HAP-1 (cell line): ENCODE measurements around the gene RBM20.

Experiments used
- DNase-seq, 2 experiments: peaks; one replicate each; pipeline ENCODE4 v3.0.0-alpha.2; 2016 to 2020; ENCODE audit warnings: low spot score in 2 of 2
- H3K27me3 ChIP-seq: fragments of 250-450 bp; sonication (Bioruptor Pico); 2 replicates; pipeline ENCODE4 v1.5.1; 2020; ENCODE audit warnings: low read depth, mild to moderate bottlenecking, moderate library complexity
- H3K36me3 ChIP-seq: fragments of 250-450 bp; sonication (Bioruptor Pico); replicated peaks from 2 replicates; pipeline ENCODE4 v1.5.1; 2020; ENCODE audit warnings: mild to moderate bottlenecking
- H3K4me1 ChIP-seq: fragments of 250-450 bp; sonication (Bioruptor Pico); 2 replicates; pipeline ENCODE4 v1.5.1; 2020; ENCODE audit warnings: mild to moderate bottlenecking
- H3K4me3 ChIP-seq: fragments of 250-450 bp; sonication (Bioruptor Pico); 2 replicates; pipeline ENCODE4 v1.5.1; 2020; ENCODE audit warnings: mild to moderate bottlenecking, moderate library complexity
- H3K9me3 ChIP-seq: fragments of 250-450 bp; sonication (Bioruptor Pico); 2 replicates; pipeline ENCODE4 v1.5.1; 2020; ENCODE audit warnings: mild to moderate bottlenecking, moderate library complexity
- in situ Hi-C: fragments of 300-500 bp; cut with MboI; formaldehyde crosslinking; loops from 3 replicates; pipeline ENCODE4 v1.14.3; 2020; ENCODE audit warnings: low sequenced_read_pairs, inconsistent platforms, mixed read lengths

The RBM20 gene

DNA sequence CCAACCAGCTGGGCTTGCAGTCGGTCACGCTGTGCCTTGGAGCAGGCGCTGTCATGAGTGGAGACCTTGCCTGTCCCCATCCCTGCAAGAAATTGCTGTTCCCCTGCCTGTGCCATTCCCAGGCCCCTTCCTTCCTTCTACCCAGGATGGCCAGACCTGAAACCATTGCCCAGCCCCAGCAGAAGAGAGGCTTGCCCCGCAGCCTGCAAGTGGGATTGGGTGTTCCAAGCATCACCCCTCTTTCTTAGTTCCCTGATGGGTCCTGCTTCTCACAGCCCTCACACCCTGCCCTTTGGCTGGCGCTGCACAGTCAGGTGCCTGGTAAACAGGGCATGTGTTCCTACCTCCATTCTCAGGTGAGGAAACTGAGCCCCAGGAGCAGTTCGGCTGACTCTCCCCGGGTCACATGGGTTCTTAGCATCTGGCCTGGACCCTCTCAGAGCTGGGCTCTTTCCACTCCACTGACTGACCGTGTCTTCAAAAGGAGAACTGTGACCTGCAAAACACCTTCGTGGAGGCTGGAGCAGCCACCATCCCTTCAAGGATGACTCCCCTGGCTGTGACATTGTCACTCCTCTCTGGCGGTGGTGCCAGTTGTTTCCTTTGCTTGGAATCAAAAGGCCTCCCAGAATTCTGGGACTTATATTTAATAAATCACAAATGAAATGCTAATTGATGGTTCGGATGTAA is 185.7 kb downstream of the RBM20 start:
- in situ Hi-C loops, result no loop called here
- Histone ChIP-seq H3K36me3 (no peaks in the 10 kb centered on the region), H3K4me1 (no peaks in the 10 kb centered on the region), H3K4me3 (no peak overlapping the region), H3K27me3 (no peaks in the 10 kb centered on the region), H3K9me3 (no peaks in the 10 kb centered on the region)
- DNase-seq, result no peak

DNA sequence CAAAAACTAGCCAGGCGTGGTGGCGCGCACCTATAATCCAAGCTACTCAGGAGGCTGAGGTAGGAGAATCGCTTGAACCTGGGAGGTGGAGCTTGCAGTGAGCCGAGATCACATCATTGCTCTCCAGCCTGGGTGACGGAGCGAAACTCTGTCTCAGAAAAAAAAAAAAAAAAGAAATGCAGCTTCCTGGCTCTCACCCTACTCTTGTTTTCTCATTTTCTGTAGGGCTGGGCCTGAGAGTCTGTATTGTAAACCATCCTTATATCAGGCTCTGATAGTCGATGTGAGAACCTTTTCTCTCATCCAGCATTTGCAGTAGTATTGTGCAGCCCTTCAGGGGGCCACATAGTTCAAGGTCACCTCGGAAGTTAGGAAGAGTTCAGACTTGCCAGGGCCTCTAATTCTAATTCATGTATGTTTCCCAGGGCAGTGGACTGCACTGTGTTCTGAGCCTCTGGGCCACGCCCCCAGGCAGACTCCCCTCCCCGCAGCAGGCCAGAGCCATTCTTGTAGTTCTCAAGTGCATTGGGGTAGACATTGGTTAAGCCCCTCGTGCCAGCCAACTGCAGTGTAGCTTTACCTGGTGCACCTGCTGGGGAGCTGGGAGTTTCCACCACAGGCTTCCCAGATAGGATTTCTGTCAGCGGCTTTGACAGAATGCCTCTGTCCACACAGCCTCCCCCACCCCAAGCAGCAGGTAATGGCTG is 189.3 kb downstream of the RBM20 start:
- no peak for DNase-seq
- H3K4me1 ChIP-seq, result no peaks in the 10 kb centered on the region
- no peaks in the 10 kb centered on the region for H3K36me3 ChIP-seq
- H3K4me3 ChIP-seq, result no peak overlapping the region
- H3K27me3 ChIP-seq, result no peaks in the 10 kb centered on the region
- H3K9me3 ChIP-seq, result no peaks in the 10 kb centered on the region
- in situ Hi-C loops, result no loop called here

DNA sequence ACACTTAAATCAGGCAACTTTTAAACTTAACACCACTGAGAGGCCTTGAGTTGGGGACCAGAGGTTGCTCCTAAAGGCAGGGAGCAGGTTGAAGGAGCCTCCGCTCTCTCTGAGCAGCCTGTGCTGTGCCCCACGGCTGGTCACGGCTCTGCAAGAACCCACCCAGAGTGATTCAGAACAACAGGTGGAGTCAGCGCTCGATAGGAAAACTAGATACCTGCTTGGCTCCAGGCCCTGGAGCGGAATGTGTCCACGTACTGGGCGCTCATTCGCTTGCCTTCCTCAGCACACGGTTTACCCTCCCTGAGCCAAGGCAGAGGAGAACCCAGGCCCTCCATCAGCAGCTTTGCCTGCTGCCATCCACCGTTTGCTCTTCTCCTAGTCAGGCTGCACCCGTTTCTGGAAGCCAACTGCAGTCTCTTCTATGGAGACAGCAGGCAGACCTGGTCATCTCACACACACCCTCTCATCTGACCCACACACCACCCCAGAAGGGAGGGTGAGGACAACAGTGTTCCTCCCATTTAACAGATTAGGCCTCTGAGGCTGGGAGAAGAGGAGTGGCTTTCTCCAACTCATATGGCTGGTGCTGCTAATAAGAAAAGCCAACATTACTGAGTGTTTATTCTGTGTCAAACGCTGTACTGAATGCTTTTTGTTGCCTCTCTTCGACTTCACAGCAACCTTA is 189.9 kb downstream of the RBM20 start:
- no peak for DNase-seq
- H3K36me3 ChIP-seq, result no peaks in the 10 kb centered on the region
- H3K4me1 ChIP-seq, result no peaks in the 10 kb centered on the region
- H3K4me3 ChIP-seq, result no peak overlapping the region
- H3K27me3 ChIP-seq, result no peaks in the 10 kb centered on the region
- H3K9me3 ChIP-seq, result no peaks in the 10 kb centered on the region
- in situ Hi-C loops, result no loop called here

DNA sequence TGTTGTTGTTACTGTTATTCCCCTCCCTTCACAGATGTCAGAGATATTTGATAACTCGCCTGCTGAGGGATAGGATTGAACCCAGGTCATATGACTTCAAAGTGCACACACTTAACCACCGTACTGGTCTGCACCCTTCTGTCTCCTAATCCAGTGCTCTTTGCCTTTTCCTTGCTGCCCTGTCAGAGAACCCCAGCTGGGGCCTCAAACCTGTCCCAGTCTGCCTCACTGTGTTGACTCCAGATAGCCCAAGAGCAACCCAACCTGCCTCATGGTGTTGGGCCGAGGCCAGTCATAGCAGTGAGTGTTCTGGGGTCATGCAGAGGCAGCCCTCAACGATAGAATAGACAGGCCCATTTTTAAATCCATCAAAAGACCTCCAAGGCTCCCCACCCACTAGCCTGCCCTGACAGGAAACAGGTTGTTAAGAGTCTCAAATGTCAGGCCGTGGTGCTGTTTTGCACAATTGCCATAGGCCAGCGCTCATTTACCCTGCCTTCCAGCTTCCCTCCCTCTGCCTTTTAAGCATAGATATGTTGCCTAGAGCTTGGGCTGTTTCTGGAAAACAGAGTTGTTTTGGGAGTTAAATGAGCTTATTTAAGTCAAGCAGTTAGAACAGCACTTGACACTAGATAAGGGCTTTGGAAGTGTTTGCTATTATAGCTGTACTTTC is 190.6 kb downstream of the RBM20 start:
- H3K36me3 ChIP-seq, result no peaks in the 10 kb centered on the region
- H3K9me3 ChIP-seq, result no peaks in the 10 kb centered on the region
- H3K27me3 ChIP-seq, result no peaks in the 10 kb centered on the region
- no peak for DNase-seq
- no peaks in the 10 kb centered on the region for H3K4me1 ChIP-seq
- in situ Hi-C loops, result no loop called here
- no peak overlapping the region for H3K4me3 ChIP-seq

DNA sequence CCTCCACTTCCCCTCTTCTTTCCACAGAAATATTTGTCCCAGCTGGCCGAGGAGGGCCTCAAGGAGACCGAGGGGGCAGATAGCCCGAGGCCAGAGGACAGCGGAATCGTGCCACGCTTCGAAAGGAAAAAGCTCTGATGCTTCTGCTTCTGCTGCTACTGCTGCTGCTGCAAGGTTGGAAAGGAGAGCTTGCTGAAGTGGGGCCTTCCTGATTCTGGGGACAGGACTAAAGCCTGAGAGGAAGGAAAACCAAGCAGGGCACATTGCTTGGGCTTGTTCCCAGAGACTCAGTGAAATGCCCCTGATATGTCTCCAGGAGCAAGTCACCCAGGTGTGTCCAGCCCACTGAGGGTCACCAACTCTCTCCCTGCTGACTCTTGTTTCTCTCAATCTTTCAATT is 191.7 kb downstream of the RBM20 start:
- DNase-seq, result no peak
- no peaks in the 10 kb centered on the region for H3K36me3 ChIP-seq
- H3K9me3 ChIP-seq, result no peaks in the 10 kb centered on the region
- no peaks in the 10 kb centered on the region for H3K27me3 ChIP-seq
- no peaks in the 10 kb centered on the region for H3K4me1 ChIP-seq
- H3K4me3 ChIP-seq, result no peak overlapping the region
- in situ Hi-C loops, result no loop called here

DNA sequence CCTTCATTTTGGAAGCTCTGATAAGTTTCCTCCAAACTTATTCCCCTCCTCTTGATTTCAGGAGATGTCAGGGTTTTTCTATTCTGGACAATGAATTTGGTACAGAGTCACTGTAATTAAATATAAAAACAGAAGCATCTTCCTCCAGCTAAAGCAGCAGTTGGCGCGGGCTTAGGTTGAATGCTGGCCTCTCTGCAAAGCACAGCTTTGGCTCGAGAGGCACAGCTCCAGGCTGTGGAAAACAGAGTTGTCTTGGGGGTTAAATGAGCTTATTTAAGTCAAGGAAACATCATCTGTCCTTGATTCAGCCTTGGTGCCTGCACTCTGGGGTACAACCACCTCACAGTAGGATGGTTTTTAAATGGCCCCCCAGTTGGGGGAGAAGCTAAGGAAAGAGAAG is 192.6 kb downstream of the RBM20 start:
- Histone ChIP-seq H3K27me3 (no peaks in the 10 kb centered on the region), H3K9me3 (no peaks in the 10 kb centered on the region), H3K36me3 (no peaks in the 10 kb centered on the region), H3K4me3 (no peak overlapping the region), H3K4me1 (no peaks in the 10 kb centered on the region)
- no peak for DNase-seq
- in situ Hi-C loops, result no loop called here

DNA sequence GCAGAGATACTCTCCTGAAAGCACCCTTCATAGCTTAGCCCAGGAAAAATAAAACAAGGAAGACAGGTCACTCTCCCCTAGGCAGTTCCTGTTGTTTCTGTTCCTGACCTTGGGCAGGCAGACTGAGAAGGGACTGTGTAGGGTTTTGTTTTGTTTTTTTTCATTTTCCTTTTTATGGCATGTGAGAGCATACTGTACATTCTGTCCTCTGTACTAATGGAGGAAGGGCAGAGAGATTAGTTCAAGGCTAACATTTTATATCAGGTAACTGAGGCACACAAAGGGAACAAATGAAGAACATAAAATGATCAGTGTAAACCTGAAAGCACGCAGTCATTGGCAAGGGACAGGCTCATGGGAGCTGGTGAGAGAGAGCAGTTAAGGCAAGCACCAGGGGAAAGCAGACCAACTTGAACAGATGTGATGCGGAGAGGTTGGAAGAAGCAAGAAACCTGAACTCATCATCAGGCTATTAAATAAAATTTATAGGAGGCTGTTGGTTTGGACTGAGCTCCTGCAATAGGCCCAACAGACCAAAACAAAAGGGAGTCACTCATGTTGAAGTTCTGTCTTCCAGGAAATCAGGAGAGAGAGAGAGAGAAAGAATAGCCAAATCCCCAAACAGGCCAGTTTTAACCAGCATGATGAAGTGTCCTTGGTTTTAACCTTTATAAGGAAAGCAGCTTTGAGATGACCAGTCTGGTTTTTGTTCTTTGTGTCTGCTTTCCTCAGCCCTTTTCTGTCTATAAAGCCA is 193.5 kb downstream of the RBM20 start:
- H3K9me3 ChIP-seq, result no peaks in the 10 kb centered on the region
- no peak for DNase-seq
- no peaks in the 10 kb centered on the region for H3K4me1 ChIP-seq
- no peaks in the 10 kb centered on the region for H3K27me3 ChIP-seq
- H3K4me3 ChIP-seq, result no peak overlapping the region
- no peaks in the 10 kb centered on the region for H3K36me3 ChIP-seq
- in situ Hi-C loops, result no loop called here

DNA sequence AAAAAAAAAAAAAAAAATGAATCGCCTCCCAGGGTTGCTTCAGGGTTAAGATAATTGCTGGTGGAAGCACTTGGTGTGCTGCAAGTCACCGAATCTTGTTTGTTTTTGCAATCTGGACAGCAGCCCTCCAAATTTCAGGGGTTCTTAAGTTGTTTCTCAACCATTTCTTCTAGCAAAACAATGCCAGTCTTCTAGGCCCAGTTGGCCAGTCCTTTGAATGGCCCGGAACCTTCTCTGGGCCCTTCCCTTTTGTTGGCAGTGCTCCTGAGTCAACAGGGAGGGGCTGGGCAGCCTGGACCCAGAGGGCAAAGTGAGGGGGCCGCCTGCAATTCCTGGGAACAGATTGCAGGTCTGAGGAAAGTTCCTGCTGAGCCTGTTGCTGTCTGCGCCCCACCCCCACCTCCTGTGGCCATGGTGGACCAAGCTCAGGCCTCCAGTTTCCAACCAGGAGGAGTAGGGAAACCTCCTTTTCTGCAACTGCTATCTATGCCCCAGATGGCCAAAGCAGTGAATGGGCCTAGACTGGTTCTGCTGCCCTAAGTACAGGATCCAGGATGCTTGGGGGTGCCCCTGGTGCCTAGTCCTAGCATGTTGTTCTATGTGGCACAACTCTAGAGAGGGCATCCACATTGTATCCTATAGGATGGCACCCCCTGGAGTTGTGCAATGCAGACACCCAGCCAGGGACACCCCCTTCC is 196.2 kb downstream of the RBM20 start:
- H3K4me1 ChIP-seq, result no peaks in the 10 kb centered on the region
- no peak for DNase-seq
- in situ Hi-C loops, result no loop called here

DNA sequence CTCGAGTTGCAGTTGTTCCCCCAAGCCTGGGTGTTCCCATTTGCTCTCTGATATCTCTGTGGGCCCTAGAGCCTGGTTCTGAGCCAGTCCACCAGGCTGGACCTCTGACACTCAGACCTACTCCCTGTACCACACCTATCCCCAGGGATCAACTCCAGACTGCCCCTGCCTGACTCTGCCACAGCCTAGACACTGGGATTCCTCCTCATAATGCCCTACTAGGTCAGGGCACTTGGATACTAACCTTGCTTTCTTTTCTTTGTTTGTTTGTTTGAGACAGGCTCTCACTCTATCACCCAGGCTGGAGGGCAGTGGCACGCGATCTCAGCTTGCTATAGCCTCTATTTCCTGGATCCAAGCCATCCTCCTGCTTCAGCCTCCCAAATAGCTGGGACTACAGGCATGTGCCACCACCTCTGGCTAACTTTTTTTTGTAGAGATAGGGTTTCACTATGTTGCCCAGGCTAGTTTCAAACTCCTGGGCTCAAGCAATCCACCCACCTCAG is 196.8 kb downstream of the RBM20 start:
- H3K9me3 ChIP-seq, result no peaks in the 10 kb centered on the region
- no peaks in the 10 kb centered on the region for H3K27me3 ChIP-seq
- DNase-seq, result no peak
- in situ Hi-C loops, result no loop called here
- no peak overlapping the region for H3K4me3 ChIP-seq
- no peaks in the 10 kb centered on the region for H3K4me1 ChIP-seq
- H3K36me3 ChIP-seq, result no peaks in the 10 kb centered on the region

More for the DNA sequence above, 196.2 kb downstream of the RBM20 start:
- Histone ChIP-seq H3K27me3 (no peaks in the 10 kb centered on the region), H3K9me3 (no peaks in the 10 kb centered on the region), H3K4me3 (no peak overlapping the region), H3K36me3 (no peaks in the 10 kb centered on the region)

DNA sequence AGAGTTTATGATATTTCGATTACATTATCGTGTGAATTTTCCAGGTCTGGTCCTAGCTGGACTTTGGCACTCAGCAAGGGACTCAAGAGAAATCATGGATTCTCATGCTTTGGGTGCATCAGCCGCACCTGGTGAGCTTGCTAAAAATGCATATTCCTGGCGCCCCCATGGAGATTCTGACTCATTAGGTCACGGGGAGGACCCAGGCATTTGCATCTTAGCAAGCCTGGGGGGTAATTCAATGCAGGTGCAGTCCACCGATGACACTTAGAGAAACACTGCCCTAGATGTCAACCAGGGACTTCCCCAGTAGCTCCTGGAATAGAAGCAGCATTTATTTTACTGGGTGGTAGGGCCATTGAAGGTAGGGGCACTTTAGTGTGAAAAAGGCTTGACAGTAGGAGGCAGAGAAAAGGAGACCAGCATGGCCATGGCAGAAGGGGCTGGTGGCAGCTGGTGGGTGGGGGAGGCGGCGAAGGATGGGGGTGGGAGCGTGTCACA is 197.7 kb downstream of the RBM20 start:
- no peaks in the 10 kb centered on the region for H3K4me1 ChIP-seq
- no peaks in the 10 kb centered on the region for H3K36me3 ChIP-seq
- no peaks in the 10 kb centered on the region for H3K27me3 ChIP-seq
- in situ Hi-C loops, result no loop called here
- H3K9me3 ChIP-seq, result no peaks in the 10 kb centered on the region
- no peak overlapping the region for H3K4me3 ChIP-seq
- DNase-seq, result no peak

DNA sequence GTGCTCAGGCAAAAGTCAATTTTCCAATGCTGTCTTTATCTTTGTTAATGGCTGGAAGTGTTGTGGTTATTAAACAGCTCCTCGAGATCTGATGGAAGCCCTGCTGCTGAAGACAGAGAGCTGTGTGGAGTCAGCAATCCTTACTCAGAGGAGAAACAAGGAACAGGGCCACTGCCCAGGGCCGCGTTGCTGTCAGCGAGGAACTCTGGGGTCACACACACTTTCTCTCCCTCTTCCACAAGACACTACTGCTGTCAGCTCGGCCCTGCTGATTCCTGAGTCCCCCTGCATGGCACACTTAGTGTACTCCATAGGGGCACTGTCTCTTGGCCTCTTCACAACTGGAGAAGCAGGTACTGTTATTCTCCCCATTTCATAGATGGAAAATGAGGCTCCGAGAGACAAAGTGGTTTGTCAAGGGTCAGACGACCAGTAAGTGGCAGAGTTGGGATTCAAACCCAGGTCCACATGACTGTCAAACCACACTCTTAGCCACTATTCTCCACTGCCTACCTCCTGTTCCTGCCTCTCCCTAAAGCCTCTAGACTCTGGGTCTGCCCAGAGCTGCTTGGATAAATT is 198.3 kb downstream of the RBM20 start:
- H3K4me1 ChIP-seq, result no peaks in the 10 kb centered on the region
- H3K4me3 ChIP-seq, result no peak overlapping the region
- H3K27me3 ChIP-seq, result no peaks in the 10 kb centered on the region
- no peak for DNase-seq
- in situ Hi-C loops, result no loop called here
- no peaks in the 10 kb centered on the region for H3K36me3 ChIP-seq
- H3K9me3 ChIP-seq, result no peaks in the 10 kb centered on the region

DNA sequence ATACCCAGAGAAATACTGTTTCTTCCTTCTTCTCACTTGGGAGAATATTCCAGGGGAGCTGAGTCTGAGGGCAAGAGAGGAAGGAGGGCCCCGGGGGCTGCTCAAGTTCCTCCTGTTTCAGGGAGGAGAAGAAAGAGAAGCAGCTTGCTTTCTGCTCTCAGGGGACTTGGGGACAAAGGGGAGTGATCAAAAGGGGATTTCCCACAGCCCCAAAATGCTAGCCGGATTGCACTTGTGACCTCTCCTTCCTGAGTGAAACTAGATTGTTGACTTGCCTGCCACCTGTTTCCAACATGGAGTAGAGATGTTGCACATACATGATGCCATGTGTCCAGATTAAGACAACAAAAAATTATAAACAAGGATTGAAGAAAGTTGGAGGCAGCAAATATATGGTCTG is 198.9 kb downstream of the RBM20 start:
- Histone ChIP-seq H3K27me3 (no peaks in the 10 kb centered on the region), H3K4me3 (no peak overlapping the region), H3K9me3 (no peaks in the 10 kb centered on the region), H3K36me3 (no peaks in the 10 kb centered on the region), H3K4me1 (no peaks in the 10 kb centered on the region)
- no peak for DNase-seq
- in situ Hi-C loops, result no loop called here
